NCI-H226 (cell line): ENCODE measurements around the gene FAT2.
"Not testable (repeated sequence)": the region's sequence is repeated elsewhere in the genome, so short reads cannot be mapped to it uniquely, and the experiment has no call there.

Source experiments
- DNase-seq: peaks from one replicate; pipeline ENCODE4 v3.0.0-alpha.2; 2015

The FAT2 gene

DNA sequence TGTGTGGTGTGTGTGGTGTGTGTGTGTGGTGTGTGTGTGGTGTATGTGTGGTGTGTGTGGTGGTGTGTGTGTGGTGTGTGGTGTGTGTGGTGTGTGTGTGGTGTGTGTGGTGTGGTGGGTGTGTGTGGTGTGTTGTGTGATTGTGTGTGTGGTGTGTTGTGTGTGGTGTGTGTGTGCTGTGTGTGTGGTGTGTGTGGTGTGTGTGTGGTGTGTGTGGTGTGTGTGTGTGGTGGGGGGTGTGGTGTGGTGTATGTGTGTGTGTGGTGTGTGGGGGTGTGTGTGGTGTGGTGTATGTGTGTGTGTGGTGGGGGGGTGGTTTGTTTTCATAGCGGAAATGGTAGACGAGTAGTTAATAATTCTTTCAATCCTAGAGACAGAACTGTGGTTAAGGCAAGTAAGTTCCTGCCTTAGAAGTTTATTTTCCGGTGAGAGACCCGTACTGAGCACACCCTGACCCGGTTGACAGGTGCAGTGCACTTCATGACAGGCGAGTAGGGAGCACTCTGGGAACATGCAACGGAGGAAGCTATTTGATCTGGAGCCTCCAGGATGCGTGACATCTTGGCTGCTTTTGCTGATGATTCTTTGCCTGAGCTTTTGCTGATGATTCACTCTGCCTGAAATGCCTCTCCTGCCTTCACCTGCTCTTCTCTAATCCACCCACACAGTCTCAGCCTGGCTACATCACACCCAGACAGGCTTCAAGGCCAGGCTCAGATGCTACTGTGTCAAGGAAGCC is 21.7 kb upstream of the FAT2 start:
- DNase-seq = peak; percentile 75

DNA sequence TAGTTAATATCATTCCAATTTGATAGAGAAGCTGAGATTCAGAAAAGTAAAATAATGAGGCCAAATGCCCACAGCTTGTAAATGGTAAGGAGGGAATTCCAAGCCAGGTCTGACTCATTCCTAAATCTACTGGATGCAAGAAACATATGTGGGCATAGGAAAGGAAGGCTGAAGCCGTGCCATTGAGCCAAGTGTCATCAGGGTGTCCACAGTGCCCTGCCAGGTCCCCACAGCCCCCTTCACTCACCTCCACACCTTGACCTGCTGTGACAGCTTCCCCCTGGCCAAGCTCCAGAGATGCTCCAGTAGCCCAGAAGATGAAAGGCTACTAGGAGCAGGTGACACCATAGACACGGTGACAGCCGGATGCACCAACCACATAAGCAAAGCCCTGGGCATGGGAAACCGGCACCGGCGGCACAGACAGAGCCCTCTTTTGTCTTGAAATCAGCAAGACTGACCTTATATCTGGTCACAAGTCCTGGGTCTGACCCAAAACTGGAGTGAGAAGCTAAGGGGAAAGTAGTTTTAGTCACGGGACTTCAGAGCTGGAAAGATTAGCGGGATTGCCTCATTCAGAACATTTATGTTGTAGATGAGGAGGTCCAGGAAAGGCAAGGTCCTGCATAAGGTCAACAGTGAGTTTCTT is 20.1 kb upstream of the FAT2 start:
- no peak for DNase-seq

DNA sequence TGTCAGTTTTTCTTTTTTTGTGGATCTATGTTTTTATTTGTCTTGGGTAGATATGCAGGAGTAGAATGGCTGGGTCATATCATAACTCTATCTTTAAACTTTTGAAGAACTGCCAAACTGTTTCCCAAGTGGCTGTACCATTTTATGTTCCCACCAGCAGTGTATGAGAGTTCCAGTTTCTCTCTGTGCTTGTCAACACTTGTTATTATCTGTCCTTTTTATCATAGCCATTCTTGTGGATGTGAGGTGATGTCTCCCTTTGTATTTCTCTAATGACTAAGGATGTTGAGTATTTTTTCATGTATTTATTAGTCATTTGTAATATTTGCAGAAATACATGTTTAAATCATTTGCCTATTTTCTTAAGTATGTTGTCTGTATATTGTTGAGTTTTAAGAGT is 17.4 kb upstream of the FAT2 start:
- DNase-seq = no peak

DNA sequence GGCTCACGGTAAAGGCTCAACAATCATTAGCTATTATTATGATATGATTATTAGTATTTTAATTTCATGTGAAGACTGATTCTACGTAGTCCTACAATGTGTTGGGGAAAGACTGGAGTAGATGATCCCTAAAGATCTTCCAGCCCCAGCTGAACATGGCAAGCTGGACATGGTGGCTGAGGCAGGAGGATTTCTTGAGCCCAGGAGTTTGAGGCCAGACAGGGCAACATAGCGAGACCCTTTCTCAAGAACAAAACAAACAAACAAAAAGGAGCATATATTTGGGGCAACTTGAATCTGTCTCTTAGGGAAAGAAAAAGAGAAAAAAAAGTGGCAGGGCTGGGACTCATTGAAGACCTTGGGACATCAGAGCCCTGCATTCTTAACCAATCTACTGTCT is 16.2 kb upstream of the FAT2 start:
- no peak for DNase-seq

DNA sequence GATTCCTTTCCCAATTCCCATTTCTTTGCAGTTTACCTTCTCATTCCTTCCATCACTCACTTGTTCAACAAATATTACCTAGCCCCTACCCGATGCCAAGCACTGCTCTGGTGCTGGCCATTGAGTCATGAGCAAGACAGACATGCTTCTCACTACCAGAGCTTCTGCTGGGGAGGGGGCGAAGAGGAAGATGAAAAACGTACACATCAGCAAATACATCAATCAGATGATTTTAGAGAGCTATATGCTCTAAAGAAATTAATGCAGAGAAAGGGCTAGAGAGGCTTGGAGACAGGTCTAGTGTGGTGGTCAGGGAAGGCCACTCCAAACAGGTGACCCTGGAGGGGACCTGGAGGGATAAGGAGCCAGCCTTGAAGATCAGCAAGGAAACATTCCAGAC is 14.4 kb upstream of the FAT2 start:
- DNase-seq = no peak

DNA sequence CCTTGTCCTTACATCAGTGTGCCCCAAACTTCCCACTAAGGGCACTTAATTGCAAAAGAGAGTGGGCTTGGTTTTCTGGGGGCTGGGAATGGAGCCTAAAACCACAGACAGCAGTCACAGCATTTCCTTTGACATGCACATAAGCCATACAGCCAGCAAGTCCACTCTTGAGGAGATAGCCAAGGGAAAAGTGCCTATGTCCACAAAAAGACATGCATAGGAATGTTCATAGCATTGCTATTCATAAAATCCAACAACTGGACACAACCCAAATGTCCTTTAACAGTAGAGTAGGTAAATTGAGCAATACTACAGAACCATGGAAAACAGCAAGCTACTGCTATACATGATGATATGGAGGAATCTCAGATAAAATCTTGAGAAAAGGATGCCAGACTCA is 11.7 kb upstream of the FAT2 start:
- DNase-seq = no peak

DNA sequence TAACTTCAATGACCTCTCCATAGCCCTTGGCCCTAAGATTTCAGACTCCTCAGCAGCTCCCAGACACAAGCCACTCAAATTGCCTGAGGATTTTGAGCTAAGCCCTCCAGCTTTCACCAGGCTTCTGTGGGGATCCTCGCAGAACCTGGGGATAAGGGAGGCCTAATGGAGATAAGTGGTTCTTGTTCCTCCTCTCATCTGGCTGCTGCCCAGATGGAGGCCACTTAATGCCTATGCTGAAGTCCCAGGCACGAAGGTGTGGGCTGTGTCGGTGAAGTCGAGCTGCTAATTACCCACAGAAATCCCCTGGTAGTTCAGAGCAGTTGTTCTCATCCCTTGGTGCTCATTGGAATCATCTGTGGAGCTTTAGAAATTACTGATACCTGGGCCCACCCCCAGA is 10.3 kb upstream of the FAT2 start:
- no peak for DNase-seq

DNA sequence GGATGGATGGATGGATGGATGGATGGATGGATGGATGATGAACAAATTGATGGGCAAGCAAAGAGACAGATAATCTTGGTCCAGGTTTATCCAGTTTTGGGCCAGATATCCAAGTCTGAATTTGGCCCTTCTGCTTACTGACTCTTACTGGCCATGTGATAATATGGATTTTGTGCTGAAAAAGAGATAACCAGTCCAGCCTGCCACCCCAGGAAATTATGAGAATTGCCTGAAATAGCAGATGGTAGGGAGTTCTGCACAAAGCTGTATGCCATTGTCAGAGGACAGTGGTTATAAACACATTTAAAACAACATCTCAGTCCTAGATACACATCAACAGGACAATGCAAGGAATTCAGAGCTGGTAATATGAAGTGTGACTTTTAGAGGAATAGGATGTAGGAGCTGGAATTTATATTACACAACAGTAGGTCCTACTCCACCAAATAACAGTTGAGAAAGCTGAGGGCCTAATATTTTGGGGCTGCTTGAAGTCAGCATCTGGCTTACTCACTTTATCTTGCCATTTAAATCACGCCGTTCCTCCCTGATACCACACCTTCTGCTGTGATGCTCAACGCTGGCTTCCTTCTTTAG is 9.0 kb upstream of the FAT2 start:
- DNase-seq = no peak

DNA sequence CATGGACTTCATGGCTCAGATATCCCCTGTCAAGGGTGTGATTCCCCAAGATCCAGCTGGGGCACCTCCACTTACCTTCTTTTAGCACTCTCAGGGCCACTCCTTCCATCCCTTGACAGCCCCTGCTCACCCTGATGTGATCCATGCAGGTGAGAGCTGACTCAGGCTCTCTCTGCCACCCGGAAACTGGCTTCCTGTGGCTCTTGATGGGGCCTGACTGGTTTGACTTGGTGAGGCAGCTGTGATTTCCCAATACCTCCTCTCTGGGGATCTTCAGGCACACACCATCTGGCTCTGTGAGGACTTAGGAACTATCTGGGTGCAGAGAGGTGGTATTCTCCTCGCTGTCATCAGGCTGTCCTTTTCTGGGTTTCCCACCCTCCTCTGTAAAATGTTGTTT is 7.9 kb upstream of the FAT2 start:
- DNase-seq = no peak

DNA sequence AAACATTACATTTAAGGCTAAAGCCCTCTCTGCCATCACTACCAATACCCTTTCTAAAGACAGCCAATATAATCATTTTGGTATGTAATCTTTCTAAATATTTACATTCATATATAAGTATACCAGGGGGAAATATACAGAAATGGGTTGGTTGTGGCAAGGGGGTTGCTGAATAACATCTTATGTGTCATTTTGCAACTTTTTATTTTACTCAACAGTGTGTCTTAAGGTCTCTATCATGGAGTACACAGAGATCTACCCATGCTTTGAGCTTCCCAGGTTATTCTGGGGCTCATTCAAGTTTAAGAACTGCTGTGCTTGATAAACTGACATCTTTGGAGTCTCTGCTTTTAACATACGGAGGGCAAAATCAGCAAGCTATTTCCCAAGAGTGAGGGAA is 7.4 kb upstream of the FAT2 start:
- DNase-seq = no peak

DNA sequence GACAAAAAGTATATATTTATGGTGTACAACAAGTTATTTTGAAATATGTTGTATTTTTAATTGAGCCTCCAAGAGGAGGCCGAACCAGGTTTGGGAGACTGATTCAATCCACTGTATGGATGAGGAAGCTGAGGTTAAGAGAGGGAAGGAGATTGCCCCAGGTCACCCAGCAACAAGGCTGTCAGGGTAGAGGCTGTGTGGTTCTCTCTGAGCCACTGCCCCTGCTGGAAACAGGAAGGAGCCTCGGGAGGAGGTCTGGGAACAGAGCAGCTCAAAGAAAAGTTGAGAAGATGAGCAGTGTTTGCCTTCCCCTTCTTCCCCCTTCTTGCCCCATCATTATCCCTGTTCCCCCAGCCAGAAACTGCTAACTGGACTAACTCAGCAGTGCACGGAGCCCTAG is 6.6 kb upstream of the FAT2 start:
- DNase-seq = no peak

DNA sequence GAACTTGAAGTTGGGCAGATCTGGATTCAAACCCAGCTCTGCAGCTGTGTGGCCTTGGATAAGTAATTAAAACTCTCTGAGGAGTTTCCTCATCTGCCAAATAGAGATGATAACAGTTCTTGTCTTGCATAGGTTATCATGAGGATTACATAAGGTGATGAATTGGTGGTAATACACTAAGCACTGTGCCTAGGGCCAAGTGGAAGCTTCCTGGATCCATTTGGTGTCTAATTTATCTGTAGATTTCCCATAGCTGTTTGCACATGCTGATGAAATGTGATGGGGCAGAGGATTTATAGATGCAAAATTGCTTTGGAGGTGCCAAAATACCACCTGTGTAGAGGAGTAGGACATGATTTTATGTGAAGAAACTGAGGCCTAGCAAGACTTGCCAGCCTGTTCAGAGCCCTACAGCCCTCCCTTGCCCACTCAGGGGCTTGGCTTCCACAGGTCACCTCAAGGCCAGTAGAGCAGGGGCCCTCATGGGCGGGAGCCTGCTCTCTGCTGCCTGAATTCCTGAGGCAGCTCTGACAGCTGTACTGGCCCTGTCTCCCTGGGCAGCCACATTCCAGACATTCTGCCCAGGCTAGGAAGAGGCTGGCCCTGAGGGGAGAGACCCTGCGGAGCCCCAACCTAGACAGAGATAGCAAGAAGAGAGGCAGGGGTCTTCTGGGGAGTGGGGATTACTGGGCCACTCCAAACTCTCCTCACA is 5.9 kb upstream of the FAT2 start:
- peak; percentile 33 for DNase-seq

DNA sequence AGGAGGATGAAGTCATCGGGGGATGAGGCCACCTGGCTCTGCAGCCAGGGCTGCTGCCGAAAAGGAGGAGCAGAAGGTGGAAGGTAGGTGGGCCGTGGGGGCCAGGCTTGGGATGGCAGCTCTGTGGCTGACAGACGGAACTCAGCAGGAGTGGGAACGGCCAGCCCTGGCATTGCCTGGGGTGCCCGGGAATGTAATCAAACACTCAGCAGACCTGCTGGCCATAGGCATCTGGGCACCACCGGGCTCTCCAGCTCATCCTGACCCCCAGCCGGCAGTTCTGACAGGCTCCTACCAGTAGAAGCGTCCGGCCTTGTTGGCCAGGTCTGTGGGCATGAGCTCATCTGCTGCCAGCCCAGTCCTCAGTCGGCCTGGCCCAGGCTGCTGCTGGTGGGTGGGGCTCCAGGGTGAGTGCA is 4.3 kb upstream of the FAT2 start:
- DNase-seq = no peak

DNA sequence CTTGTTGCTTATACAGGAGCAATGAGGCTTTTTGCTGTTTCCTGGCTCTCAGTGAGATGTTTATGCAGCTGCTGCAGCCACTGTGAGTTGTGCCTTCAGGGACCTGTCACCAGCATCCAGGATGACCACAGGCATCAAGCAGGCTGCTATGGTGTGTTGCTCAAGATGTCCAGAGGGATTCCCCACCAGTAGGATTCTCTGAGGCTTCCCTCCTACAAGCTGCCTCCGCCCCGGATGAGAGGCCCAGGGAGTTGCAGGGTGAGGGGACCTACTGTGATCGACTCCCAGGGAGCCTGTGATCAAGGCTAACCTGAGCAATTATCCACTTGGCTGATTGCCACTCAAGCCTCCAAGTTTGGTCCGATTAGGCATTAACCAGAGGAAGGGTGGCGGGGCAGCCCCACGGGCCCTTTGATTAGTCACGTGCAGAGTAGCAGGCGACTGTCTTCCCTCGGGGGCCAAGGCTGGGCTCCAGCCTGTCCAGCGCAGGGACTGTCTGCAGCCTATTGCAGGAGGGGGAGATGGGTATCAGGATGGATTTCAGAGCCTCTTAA is 1.8 kb upstream of the FAT2 start:
- no peak for DNase-seq

DNA sequence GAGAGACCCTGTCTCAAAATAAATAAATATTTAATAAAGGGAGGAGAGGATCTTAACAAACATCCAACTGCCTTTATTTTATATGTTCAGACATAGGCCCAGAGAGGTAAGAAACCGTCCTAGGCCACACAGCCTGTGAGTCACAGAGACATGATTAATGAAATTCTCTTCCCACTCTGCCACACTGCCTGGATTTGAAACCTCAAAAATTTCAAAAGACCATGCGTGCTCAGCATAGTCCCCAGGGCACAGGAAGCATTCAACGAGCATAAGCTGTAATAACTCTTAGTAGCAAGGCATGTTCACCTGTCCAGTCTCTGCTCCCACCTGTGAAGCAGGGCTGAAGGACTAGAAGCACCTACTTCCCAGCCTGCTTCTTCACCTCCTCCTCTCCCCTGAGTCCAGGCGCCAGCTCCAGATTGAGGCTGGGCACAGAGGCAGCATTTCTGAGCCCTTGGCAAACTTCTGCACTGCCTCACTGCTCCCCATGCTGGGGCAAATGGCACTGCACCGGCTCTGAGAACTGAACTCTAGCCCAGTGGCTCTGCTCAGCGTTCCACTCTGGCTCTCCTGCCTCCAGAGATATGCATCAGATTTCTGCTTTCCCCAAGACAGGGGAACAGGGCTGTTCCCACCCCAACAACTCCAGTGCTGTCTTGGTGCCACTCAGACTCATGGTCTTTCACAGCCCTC is 1.1 kb downstream of the FAT2 start:
- DNase-seq = no peak

DNA sequence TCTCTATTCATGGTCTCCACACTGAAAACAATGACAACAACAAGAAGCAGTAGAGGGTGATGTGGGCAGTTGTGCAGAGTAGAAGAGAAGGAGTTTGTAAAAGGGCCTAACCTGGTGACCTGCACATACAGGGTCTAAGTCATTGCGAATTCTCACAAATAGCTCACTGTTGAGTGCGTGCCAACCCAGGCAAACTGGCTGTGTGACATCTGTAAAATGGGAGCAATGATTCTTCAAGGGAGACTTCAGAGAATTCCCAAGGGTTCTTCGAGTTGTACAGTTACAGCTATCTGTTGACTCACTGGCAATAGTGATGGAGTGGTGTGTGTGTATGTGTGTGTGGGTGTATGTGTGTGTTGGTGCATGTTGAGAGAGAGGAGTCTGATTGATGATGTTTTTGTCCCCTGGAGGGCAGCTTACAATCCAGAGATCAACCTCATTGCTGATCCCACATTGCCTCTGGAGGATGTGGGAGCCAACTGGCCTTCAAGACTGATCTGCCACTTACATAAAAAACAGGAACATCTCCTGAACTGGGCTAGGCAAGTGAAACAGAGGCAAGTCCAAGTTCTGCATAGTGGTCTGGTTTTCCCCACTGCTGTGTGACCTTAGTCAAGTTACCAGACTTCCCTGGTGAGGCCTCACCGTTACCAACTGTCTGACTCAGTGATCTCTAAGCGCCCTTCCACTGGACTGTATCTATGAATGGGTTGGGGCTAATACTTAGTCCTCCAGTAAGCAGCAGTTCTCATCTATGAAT is 3.2 kb downstream of the FAT2 start:
- no peak for DNase-seq

DNA sequence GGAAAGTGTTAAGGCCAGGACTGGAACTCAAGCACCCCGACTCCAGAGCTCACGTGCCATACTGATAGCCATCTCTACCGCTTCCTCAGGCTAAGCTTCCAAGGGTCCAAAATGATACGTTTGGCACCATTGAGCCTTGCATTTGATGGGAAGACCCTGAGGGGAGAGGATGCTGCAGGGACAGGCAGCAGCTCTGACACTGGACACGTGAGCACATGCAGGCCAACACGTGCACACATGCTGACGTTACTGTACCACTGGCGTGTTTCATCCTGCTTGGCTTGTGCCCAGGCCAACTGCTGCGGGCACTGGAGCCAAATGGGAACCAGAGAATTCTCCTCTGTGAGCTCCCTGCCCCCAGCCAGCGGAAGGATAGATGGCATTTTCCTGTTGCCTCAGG is 5.2 kb downstream of the FAT2 start:
- no peak for DNase-seq

DNA sequence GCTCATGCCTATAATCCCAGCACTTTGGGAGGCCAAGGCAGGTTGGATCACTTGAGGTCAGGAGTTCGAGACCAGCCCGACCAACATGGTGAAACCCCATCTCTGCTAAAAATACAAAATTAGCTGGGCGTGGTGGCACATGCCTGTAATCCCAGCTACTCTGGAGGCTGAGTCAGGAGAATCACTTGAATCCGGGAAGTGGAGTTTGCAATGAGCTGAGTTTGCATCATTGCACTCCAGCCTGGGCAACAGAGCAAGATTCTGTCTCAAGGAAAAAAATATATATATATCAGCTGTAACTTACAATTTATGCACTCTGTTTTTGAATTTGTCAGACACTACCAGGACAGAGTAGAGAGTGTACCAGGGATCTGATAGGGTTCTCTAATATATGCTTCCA is 5.8 kb downstream of the FAT2 start:
- DNase-seq = not testable (repeated sequence)

DNA sequence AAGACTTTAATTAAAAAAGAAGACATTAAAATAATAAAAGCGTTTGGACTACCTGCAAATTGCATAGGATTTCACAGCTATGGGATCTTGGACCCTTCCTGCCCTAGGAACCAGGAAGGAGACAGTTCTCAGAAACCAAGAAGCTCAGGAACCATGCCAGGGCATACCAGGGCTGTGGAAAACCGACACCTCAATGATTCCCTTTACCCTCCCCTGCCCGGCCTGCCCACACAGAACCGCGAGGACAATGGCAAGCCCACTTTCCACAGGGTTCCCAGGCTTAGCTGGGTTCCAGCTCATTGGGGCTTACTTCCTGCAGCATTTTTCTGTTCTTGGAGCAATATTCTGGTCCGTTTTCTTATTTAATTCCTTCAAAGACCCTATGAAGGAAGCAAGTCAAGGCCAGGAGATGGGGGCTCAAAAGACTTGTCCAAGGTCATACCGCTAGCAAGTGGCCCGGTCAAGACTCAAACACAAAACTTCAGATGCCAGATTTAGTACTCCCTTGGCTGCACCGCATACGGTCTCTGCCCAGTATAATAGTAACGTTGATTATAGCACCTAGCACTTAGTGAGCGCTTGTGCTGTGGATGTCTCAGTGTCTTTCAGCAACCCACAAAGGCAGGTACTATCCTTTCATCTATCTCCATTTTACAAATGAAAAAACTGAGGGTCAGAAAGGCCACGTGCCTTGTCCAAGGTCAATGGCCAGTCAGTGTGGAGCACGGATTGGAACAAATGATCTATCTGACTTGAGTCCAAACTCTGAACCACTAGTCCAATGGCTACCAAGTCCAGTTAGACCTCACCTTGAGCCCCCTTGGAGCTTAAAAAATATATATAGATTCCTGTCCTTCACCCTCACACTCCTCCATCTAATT is 6.8 kb downstream of the FAT2 start:
- DNase-seq = no peak

DNA sequence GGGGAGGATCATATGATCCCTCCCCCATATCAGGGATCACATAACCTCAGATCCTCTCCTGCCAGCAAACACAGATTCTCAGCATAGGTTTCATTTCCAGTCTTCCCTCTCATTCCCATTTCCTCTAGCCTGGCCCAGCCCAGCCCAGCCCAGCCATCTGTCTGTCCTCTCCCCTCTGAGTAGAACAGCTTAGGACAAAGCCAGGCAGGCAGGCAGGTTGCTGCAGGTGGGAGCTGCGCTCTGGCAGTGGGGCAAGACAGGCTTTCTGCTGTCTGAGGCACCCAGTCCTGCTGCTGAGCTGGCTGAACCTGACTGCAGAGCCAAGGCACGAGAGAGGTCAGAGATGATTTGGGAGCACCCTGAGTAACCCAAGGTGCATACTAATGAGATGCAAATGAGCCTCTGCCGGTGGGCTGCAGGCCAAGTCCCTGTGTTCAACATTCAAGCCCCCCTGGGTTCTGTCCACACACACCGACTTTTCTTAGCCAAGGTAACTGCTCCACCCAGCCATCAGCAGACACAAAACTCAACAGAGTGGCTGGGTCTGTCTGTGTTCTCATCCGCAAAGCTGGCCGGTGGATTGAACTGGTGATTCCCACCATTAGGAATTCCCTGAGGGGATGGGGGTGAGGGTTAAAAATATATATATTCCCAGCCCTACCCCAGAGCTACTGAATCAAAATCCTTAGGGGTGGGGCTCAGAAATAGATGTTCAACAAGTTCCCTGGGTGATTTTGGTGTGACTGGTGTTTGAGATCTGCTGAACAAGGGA is 9.1 kb downstream of the FAT2 start:
- no peak for DNase-seq
